HG03565 (cell line): ENCODE data around the gene APEH.

ENCODE experiments used
- ATAC-seq: cut with Tn5 transposase; IDR thresholded peaks from one replicate; pipeline ENCODE4 v1.9.1; 2021; ENCODE audit warnings: mild to moderate bottlenecking, moderate library complexity; ENCODE audit not compliant: unreplicated experiment

The APEH gene

DNA sequence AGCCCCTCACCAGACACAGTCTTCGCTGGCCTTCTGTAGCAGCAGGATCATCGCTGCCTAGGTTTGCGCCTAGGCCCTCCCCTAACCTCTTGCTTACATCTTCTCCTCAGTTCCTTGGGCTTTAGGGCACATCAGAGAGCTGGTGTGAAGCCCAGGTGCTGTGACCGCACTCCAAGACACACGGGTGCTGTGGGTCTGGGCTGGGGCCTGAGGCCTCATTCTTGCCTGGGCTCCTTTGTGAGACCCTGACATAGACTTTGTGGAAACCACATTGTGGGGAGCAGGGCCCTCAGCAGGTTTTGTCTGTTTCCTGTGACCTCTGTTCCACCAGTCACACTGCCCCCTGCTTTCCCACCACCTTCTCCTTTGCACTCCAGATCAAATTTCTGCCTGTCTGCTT is 37.3 kb downstream of the APEH start:
- no peak for ATAC-seq

GRCh38 chr3:49712166-49712565 is 38.0 kb downstream of the APEH start:
- ATAC-seq, result no peak

- ATAC-seq, result no peak
Observed at GRCh38 chr3:49712631-49713317, 38.6 kb downstream of the APEH start.

DNA sequence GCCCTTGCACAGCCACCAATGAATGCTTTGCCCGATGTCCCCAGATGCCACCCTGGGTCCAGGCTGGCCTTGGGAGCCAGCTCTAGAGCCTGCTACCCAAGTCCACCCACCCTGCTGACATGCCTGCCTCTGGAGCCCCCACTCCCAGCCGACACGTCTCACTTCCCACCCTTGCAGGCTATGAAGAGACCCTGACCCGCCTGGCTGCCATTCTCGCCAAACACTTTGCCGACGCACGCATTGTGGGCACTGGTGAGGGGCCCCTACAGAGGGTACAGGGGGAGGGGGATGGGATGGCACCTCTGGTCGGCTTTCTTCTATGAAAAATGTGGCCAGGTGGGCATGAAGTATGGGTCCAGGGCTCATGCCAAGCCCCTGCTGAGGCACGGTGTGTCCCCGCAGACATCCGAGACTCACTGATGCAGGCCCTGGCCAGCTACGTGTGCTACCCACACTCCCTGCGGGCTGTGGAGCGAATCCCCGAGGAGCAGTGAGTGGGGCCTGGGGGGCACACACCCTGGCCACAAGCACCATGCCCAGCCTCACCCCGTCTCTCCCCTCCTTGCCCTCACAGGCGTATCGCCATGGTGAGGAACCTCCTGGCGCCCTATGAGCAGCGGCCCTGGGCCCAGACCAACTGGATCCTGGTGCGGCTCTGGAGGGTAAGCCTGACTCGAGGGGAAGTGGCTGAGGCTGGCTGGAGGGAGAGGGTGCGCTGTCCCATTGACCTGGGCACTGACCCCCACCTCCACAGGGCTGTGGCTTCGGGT is 39.4 kb downstream of the APEH start:
- no peak for ATAC-seq

- ATAC-seq, result no peak
Observed at GRCh38 chr3:49714728-49715550, 40.8 kb downstream of the APEH start.

- no peak for ATAC-seq
Observed at GRCh38 chr3:49715611-49716121, 41.5 kb downstream of the APEH start.

DNA sequence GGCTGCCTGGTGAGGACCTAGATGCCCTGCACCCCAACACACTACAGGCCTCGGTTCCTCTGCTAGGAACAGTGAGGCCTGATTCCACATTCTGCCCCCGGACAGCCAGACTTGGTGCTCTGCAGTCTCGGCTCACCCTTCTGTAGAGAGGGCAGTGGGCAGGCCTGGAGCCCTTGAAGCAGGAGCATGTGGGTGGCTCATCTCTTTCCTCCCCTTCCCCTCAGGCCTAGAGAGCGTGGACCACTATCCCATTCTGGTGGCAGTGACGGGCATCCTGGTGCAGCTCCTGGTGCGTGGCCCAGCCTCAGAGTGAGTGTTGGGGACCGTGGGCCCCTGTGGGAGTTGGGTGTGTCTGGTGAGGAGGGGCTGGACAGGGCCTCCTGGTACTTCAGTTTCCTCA is 42.0 kb downstream of the APEH start:
- no peak for ATAC-seq

GRCh38 chr3:49716691-49717210 is 42.6 kb downstream of the APEH start:
- no peak for ATAC-seq

- no peak for ATAC-seq
Observed at GRCh38 chr3:49717211-49717958, 43.2 kb downstream of the APEH start.

DNA sequence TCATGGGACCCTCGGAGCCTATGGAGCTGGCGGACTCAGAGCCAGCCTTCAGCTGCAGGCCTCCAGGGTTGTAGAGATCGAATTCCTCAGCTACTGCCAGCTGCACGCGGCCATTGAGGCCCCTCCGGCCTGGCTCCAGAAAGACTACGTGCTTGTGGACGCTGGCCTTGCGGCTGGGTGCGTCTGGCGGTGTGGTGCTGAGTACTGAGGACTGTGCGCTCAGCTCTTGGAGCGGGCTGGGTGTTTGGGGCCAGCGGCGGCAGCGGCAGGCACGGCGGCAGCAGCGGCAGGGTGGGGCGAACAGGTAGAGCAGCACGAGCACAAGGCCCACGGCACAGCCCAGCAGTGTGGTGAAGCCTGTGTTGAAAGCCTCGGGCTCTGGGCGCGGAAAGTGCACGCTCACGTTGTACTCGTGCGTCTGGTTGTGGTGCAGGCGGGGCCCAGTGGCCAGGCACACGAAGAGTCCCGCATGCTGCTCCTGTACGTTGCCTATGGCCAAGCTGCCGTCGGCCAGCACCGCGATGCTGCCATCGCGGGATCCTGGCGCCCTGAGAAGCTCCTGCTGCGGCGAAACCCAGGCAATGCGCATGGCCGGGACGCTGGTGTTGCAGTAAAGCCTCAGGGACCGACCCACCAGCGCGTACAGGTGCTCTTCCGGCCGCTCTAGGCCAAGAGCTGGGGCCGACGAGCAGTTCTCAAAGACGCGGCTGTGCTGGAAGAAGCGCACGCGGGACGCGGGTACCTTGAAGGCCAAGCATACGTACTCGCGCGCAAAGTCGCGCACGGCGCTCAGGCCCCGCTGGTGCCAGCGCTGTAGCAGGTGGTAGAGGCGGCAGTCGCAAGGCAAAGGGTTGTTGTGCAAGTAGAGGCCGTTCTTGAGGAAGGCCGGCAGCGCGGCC is 44.1 kb downstream of the APEH start:
- ATAC-seq, result no peak

DNA sequence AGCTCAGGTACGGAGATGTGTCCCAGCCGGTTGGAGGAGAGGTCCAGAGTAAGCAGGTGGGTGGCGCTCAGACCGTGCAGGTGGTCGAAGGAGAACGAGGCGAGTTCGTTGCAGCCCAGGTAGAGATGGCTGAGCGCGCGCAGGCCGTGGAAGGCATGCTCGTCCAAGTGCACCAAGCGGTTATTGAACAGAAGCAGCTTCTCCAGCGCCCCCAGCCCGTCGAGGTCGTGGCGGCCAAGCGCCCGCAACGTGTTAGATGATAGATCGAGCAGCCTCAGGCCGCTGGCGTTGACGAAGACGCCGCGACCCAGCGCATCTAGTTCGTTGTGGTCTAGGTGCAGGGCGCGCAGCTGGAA is 44.7 kb downstream of the APEH start:
- no peak for ATAC-seq

DNA sequence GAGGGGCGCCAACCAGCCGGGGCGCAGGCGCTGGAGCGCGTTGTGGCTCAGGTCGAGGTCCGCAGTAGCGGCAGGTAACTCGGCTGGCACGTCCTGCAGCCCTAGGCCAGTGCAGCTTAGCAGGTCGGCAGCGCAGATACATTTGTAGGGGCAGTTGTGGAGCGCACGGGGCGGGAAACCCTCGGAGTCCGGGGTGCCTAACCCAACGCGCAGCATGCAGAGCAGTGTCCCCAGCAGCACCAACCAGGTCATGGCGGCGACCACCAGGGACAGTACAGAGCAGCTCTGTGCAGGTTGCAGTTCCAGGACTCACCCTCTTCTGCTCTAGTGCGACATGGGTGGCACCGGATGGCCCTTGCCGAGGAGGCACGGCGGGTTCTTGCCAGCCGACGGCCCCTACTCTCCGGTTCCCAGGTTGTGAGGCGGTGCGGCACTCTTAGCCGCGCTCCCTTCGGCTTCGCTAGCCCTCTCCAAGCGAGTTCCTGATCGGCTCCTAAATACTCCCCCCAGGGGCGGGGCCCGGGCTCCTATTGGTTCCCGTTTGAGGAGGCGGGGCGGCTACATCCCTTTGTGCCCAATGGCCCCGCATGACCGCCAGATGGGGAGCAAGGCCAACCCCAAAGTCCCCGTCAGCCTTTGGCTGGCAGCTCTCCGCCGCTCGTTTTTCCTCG is 45.2 kb downstream of the APEH start, which contains the start of gene AMIGO3:
AMIGO3 (minus strand) TSS at position 471 of the 671 bp plus-strand sequence; CDS start at position 252, 219 bp downstream.
- ATAC-seq, result peak; percentile 24

GRCh38 chr3:49720855-49721595 is 46.9 kb downstream of the APEH start:
- no peak for ATAC-seq

DNA sequence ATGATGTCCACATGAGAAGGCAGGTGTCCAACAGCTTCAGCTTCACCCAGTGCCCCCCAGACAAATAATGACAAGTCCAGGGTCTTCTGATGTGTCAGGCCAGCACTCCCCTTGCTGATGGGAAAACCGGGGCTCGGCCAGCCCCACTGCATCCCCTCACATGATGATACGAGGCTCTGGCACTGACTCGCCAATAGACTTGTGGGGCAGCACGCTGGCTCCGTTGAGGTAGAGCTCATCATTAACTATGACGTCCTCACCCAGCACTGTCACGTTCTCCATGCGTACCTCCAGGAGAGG is 47.4 kb downstream of the APEH start:
- no peak for ATAC-seq

- no peak for ATAC-seq
Observed at GRCh38 chr3:49721896-49722781, 48.0 kb downstream of the APEH start.

DNA sequence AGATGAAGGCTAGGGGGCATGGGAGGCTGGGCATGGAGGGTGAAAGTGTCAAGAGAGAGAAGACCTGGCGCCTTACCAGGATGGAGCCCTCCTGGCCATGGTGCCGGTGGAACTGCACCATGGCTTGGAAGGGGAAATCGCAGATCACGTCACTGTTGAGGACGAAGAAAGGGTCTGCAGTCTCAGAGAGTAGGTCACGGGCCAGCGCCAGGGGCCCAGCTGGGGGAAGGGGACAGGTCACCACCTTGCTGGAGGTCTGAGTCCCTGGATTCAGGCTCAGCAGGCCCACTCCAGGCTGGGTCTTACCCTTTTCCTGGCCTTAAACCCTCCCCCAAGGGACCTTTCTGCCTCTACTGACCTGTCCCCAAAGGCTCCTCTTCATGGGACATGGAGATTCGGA is 48.7 kb downstream of the APEH start:
- ATAC-seq, result no peak

GRCh38 chr3:49723296-49723627 is 49.1 kb downstream of the APEH start:
- no peak for ATAC-seq
